Neural cell (in vitro differentiated cells): ENCODE measurements around the gene APOBEC2. TPM values are rescaled to one million over a fixed set of nuclear protein-coding genes. Genes with fewer than 3 reads are reported as not detected.

Experiments used
- H2AFZ ChIP-seq: fragments of 200-600, 300-800 bp; sonication (generic), shearing (Covaris generic); 2 replicates; pipeline ENCODE4 v1.6.0; 2014; ENCODE audit warnings: low read depth, mild to moderate bottlenecking, antibody characterized with exemption, low read length, moderate library complexity
- H3F3A ChIP-seq: fragments of 200-600 bp; shearing (Covaris generic); 2 replicates; pipeline ENCODE4 v1.6.1; 2016; ENCODE audit warnings: mild to moderate bottlenecking, moderate library complexity, mixed read lengths, antibody characterized with exemption, low read length; ENCODE audit not compliant: insufficient read depth, poor library complexity, severe bottlenecking
- H3K27ac ChIP-seq: fragments of 200-600, 300-800 bp; sonication (generic), shearing (Covaris generic); 2 replicates; pipeline ENCODE4 v1.5.1; 2014; ENCODE audit warnings: mild to moderate bottlenecking, low read length, moderate library complexity
- H3K27me3 ChIP-seq: fragments of 300-800, 200-600 bp; sonication (generic), shearing (Covaris generic); 2 replicates; pipeline ENCODE4 v1.6.0; 2014; ENCODE audit warnings: mild to moderate bottlenecking, low read depth, low read length, moderate library complexity; ENCODE audit not compliant: insufficient read depth
- H3K36me3 ChIP-seq: fragments of 300-800, 200-600 bp; sonication (generic), shearing (Covaris generic); 2 replicates; pipeline ENCODE4 v1.5.1; 2014; ENCODE audit warnings: mild to moderate bottlenecking, antibody characterized with exemption, low read length, moderate library complexity; ENCODE audit not compliant: insufficient read depth
- H3K4me2 ChIP-seq: fragments of 300-800, 200-600 bp; sonication (generic), shearing (Covaris generic); 2 replicates; pipeline ENCODE4 v1.6.0; 2014; ENCODE audit warnings: mild to moderate bottlenecking, low read length
- H3K4me3 ChIP-seq: fragments of 300-800, 200-600 bp; sonication (generic), shearing (Covaris generic); 2 replicates; pipeline ENCODE4 v1.5.1; 2014; ENCODE audit warnings: mild to moderate bottlenecking, low read length, moderate library complexity
- H3K79me2 ChIP-seq: fragments of 200-600 bp; shearing (Covaris generic); replicated peaks from 2 replicates; pipeline ENCODE4 v1.6.0; 2014; ENCODE audit warnings: mild to moderate bottlenecking, low read length, moderate library complexity; ENCODE audit not compliant: insufficient read depth
- H3K9ac ChIP-seq: fragments of 300-800, 200-600 bp; sonication (generic), shearing (Covaris generic); 2 replicates; pipeline ENCODE4 v1.6.1; 2016; ENCODE audit warnings: mild to moderate bottlenecking, low read length, mixed read lengths
- H3K9me2 ChIP-seq: fragments of 200-600 bp; shearing (Covaris generic); 2 replicates; pipeline ENCODE4 v1.6.1; 2016; ENCODE audit warnings: mild to moderate bottlenecking, low read length, mixed read lengths; ENCODE audit not compliant: insufficient read depth
- H3K9me3 ChIP-seq: fragments of 200-600, 300-800 bp; sonication (generic), shearing (Covaris generic); 2 replicates; pipeline ENCODE4 v1.6.1; 2016; ENCODE audit warnings: mild to moderate bottlenecking, mixed run types, low read length, moderate library complexity, mixed read lengths
- H4K20me1 ChIP-seq: fragments of 200-600 bp; shearing (Covaris generic); 2 replicates; pipeline ENCODE4 v1.6.1; 2016; ENCODE audit warnings: mild to moderate bottlenecking, mixed run types; ENCODE audit not compliant: insufficient read depth
- EP300 ChIP-seq: fragments of 450-650 bp; conservative IDR thresholded peaks from 2 replicates; pipeline ENCODE4 v1.6.1; 2014; ENCODE audit warnings: antibody characterized with exemption, mild to moderate bottlenecking, moderate library complexity; ENCODE audit not compliant: poor library complexity, severe bottlenecking
- EZH2 ChIP-seq: fragments of 200-600, 300-800 bp; shearing (Covaris generic), sonication (generic); IDR thresholded peaks from 2 replicates; pipeline ENCODE4 v1.6.1; 2014; ENCODE audit warnings: antibody characterized with exemption, low read length, borderline replicate concordance, mild to moderate bottlenecking; ENCODE audit not compliant: insufficient read depth, poor library complexity, severe bottlenecking
- MXI1 ChIP-seq: fragments of 450-650 bp; conservative IDR thresholded peaks from 2 replicates; pipeline ENCODE4 v1.6.1; 2014; ENCODE audit warnings: antibody characterized with exemption, mild to moderate bottlenecking; ENCODE audit not compliant: poor library complexity, severe bottlenecking
- POLR2AphosphoS5 ChIP-seq: IDR thresholded peaks from 2 replicates; pipeline ENCODE4 v1.6.1; 2012
- RAD21 ChIP-seq: fragments of 450-650 bp; conservative IDR thresholded peaks from 2 replicates; pipeline ENCODE4 v1.6.1; 2014; ENCODE audit warnings: antibody characterized with exemption, mild to moderate bottlenecking, moderate library complexity
- SMC3 ChIP-seq: fragments of 450-650 bp; conservative IDR thresholded peaks from 2 replicates; pipeline ENCODE4 v1.6.1; 2014; ENCODE audit warnings: antibody characterized with exemption, mild to moderate bottlenecking, moderate library complexity; ENCODE audit not compliant: poor library complexity
- TAF1 ChIP-seq: IDR thresholded peaks from 2 replicates; pipeline ENCODE4 v1.6.1; 2012; ENCODE audit warnings: low read depth
- polyA plus RNA-seq: library from polyadenylated mRNA; depleted of rRNA; stranded (reverse); fragments of >200 nt; gene quantifications from 2 replicates; pipeline ENCODE4 v1.2.3, GENCODE V29; 2014
- TF ChIP-seq, protein P1 (sequence below): fragments of 450-650 bp; IDR thresholded peaks from 2 replicates; pipeline ENCODE4 v1.5.1; 2014; ENCODE audit warnings: antibody characterized with exemption, mild to moderate bottlenecking, moderate library complexity; ENCODE audit not compliant: poor library complexity, severe bottlenecking
- TF ChIP-seq, protein P2 (sequence below): IDR thresholded peaks from 2 replicates; pipeline ENCODE4 v1.6.1; 2012; ENCODE audit warnings: borderline replicate concordance

APOBEC2 gene
- polyA plus RNA-seq, 1 donor from 2014 or later = not detected

DNA sequence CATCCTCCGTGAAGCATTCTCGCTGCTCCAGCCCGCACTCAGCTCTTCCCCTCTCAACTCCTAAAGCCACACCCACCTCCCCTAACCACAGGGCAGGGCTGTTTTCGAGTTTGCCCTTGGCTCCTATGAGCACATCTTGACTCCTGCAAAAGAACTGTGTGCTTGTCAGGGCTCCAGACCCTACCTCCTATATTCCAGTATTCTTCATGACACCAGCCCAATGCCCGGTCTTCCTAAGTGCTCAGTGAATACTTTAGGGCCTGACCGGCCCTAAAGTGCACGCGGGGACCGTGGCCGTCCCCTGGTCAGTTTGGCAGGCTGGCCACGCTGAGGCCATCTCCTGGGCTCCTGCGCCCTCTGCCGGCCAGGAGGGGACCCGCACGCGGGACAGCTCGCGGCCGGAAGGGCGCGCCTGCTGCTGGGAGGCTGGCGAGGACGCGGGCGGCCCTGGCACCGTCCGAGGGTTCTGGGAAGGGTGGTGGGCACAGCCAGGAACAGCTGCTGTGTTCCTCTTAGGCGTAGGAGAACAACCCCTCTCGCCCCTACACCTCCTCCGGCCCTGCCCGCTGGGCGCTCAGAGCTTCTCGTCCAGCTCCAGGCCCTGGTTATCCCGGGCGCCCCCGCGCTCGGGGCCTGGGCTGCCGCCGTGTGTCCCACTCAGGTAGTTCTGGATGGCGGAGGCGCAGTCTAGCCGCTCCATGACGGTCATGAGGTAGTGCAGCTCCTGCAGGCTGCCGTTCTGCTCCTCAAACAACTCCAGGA lies 25.0 kb upstream of the APOBEC2 start:
- H3K27me3 ChIP-seq = peaks cover 11% of the 10 kb centered on the region
- H2AFZ ChIP-seq = no peak overlapping the region
- H3K4me3 ChIP-seq = peak overlapping the region; percentile 40
- H3K36me3 ChIP-seq = no peaks in the 10 kb centered on the region
- no peak overlapping the region for H3K9ac ChIP-seq
- TF ChIP-seq RAD21 = peak; percentile 94
- TF ChIP-seq, protein P1, sequence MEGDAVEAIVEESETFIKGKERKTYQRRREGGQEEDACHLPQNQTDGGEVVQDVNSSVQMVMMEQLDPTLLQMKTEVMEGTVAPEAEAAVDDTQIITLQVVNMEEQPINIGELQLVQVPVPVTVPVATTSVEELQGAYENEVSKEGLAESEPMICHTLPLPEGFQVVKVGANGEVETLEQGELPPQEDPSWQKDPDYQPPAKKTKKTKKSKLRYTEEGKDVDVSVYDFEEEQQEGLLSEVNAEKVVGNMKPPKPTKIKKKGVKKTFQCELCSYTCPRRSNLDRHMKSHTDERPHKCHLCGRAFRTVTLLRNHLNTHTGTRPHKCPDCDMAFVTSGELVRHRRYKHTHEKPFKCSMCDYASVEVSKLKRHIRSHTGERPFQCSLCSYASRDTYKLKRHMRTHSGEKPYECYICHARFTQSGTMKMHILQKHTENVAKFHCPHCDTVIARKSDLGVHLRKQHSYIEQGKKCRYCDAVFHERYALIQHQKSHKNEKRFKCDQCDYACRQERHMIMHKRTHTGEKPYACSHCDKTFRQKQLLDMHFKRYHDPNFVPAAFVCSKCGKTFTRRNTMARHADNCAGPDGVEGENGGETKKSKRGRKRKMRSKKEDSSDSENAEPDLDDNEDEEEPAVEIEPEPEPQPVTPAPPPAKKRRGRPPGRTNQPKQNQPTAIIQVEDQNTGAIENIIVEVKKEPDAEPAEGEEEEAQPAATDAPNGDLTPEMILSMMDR = peak; percentile 96
- TF ChIP-seq SMC3 = peak; percentile 96
- no peak for TF ChIP-seq EZH2
- no peaks in the 10 kb centered on the region for H3F3A ChIP-seq
- H3K4me2 ChIP-seq = no peak overlapping the region
- H3K9me3 ChIP-seq = no peaks in the 10 kb centered on the region
- no peaks in the 10 kb centered on the region for H4K20me1 ChIP-seq
- H3K79me2 ChIP-seq = no peaks in the 10 kb centered on the region
- H3K9me2 ChIP-seq = no peaks in the 10 kb centered on the region
- H3K27ac ChIP-seq = no peak overlapping the region

DNA sequence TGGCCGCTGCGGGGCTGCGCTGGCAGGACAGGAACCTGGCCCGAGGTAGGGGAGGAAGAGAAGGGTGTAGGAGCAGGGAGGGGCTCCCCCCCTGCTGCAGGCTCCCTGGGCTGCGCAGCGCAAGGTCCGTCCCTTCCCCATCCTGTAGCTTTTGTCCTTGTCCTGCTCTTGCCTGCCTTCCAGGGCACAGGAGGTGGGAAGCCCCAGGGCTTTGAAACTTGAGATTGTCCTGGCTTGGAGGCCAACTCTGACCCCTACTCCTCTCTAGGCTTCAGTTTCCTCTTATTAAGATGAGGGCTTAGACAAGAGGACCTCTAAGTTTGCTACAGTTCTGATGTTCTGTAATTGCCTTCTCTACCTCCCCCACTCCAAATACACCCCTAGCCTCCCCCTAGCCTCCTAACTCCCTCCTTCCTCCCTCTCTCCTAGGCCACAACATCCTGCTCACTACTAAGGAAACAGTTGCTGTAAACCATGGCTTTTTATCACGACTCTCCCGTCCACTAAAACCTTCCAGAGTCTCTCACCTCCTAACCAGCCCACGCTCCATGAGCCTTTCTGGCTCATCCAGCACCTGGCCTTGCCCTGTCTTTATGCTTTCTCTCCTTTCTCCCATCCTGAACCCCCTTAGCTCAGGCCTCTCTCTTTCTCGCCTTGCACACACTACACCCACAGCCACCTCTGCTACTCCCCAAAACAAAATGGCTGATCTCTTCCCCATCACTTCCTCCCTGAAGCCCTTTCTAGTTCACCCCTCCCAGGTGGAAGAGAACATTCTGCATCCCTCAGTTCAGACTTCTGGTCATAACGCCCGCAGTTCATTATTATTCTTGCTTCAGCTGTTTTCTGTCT lies 24.2 kb upstream of the APOBEC2 start:
- Histone ChIP-seq H3K9ac (no peak overlapping the region), H3K79me2 (no peaks in the 10 kb centered on the region), H3K9me2 (no peaks in the 10 kb centered on the region), H3K4me3 (peak overlapping the region; percentile 40), H4K20me1 (no peaks in the 10 kb centered on the region), H3K27ac (no peak overlapping the region), H3K4me2 (no peak overlapping the region), H3K27me3 (peaks cover 11% of the 10 kb centered on the region), H3F3A (no peaks in the 10 kb centered on the region), H2AFZ (no peak overlapping the region), H3K36me3 (no peaks in the 10 kb centered on the region), H3K9me3 (no peaks in the 10 kb centered on the region)
- TF ChIP-seq POLR2AphosphoS5 (no peak), SMC3 (no peak), RAD21 (no peak), TAF1 (no peak), EZH2 (no peak), EP300 (no peak), MXI1 (no peak)
- TF ChIP-seq, protein P2, sequence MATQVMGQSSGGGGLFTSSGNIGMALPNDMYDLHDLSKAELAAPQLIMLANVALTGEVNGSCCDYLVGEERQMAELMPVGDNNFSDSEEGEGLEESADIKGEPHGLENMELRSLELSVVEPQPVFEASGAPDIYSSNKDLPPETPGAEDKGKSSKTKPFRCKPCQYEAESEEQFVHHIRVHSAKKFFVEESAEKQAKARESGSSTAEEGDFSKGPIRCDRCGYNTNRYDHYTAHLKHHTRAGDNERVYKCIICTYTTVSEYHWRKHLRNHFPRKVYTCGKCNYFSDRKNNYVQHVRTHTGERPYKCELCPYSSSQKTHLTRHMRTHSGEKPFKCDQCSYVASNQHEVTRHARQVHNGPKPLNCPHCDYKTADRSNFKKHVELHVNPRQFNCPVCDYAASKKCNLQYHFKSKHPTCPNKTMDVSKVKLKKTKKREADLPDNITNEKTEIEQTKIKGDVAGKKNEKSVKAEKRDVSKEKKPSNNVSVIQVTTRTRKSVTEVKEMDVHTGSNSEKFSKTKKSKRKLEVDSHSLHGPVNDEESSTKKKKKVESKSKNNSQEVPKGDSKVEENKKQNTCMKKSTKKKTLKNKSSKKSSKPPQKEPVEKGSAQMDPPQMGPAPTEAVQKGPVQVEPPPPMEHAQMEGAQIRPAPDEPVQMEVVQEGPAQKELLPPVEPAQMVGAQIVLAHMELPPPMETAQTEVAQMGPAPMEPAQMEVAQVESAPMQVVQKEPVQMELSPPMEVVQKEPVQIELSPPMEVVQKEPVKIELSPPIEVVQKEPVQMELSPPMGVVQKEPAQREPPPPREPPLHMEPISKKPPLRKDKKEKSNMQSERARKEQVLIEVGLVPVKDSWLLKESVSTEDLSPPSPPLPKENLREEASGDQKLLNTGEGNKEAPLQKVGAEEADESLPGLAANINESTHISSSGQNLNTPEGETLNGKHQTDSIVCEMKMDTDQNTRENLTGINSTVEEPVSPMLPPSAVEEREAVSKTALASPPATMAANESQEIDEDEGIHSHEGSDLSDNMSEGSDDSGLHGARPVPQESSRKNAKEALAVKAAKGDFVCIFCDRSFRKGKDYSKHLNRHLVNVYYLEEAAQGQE = no peak
- TF ChIP-seq, protein P1 = no peak
